Measurements from ENCODE around the gene TMEM106A. TPM values are rescaled to one million over a fixed set of nuclear protein-coding genes. Genes with fewer than 3 reads are reported as not detected.
A peak's percentile ranks its signal among the peaks of the same experiment; 100 is the strongest.
"Not testable (repeated sequence)": the region's sequence is repeated elsewhere in the genome, so short reads cannot be mapped to it uniquely, and the experiment has no call there.

Gene TMEM106A
- total RNA-seq: 25.0 TPM

- DNase-seq (ENCODE audit: low read depth in 2 of 3, low spot score in 2 of 3): peak; percentile 58 to 81 (median 80)
These were observed at the start of gene TMEM106A for GRCh38 chr17:43211480-43212402. TMEM106A (plus strand) TSS chr17:43211875; CDS start chr17:43213042, 1,167 bp downstream.

- DNase-seq (ENCODE audit: low read depth in 2 of 3, low spot score in 2 of 3): not testable (repeated sequence)
These were observed 45.7 kb upstream of the TMEM106A start for GRCh38 chr17:43165971-43166370.

- peak in 1 of 3 donors; percentile 39 for DNase-seq (ENCODE audit: low read depth in 2 of 3, low spot score in 2 of 3)
These were observed 42.0 kb upstream of the TMEM106A start for GRCh38 chr17:43169561-43170139.

- peak; percentile 73 to 97 (median 95) for DNase-seq (ENCODE audit: low read depth in 2 of 3, low spot score in 2 of 3)
These were observed 41.4 kb upstream of the TMEM106A start for GRCh38 chr17:43170140-43170765.

GRCh38 chr17:43170766-43171585 is 40.7 kb upstream of the TMEM106A start, which contains the start of gene NBR1:
NBR1 (plus strand) TSS chr17:43171214; CDS start chr17:43175800, 4,586 bp downstream.
- DNase-seq (ENCODE audit: low read depth in 2 of 3, low spot score in 2 of 3): peak; percentile 93 to 100 (median 99)

- peak in 2 of 3 donors; percentile 26 to 47 for DNase-seq (ENCODE audit: low read depth in 2 of 3, low spot score in 2 of 3)
These were observed 39.8 kb upstream of the TMEM106A start for GRCh38 chr17:43171586-43172487.

GRCh38 chr17:43175213-43176118 is 36.2 kb upstream of the TMEM106A start:
- DNase-seq (ENCODE audit: low read depth in 2 of 3, low spot score in 2 of 3): no peak

- DNase-seq (ENCODE audit: low read depth in 2 of 3, low spot score in 2 of 3): no peak
These were observed 35.5 kb upstream of the TMEM106A start for GRCh38 chr17:43176119-43176570.

GRCh38 chr17:43183921-43184320 is 27.8 kb upstream of the TMEM106A start:
- DNase-seq (ENCODE audit: low read depth in 2 of 3, low spot score in 2 of 3): no peak

- DNase-seq (ENCODE audit: low read depth in 2 of 3, low spot score in 2 of 3): not testable (repeated sequence)
These were observed 25.0 kb upstream of the TMEM106A start for GRCh38 chr17:43186656-43187055.

GRCh38 chr17:43193251-43193650 is 18.4 kb upstream of the TMEM106A start:
- DNase-seq (ENCODE audit: low read depth in 2 of 3, low spot score in 2 of 3): no peak

GRCh38 chr17:43199633-43200032 is 12.0 kb upstream of the TMEM106A start:
- DNase-seq (ENCODE audit: low read depth in 2 of 3, low spot score in 2 of 3): no peak

- DNase-seq (ENCODE audit: low read depth in 2 of 3, low spot score in 2 of 3): no peak
These were observed 11.5 kb upstream of the TMEM106A start for GRCh38 chr17:43200127-43200526.

GRCh38 chr17:43203013-43203412 is 8.7 kb upstream of the TMEM106A start:
- not testable (repeated sequence) for DNase-seq (ENCODE audit: low read depth in 2 of 3, low spot score in 2 of 3)

- no peak for DNase-seq (ENCODE audit: low read depth in 2 of 3, low spot score in 2 of 3)
These were observed 1.1 kb upstream of the TMEM106A start for GRCh38 chr17:43210576-43210975.

GRCh38 chr17:43211123-43211479 is 574 bp upstream of the TMEM106A start:
- DNase-seq (ENCODE audit: low read depth in 2 of 3, low spot score in 2 of 3): peak in 1 of 3 donors; percentile 4

GRCh38 chr17:43212641-43213490 is 1.2 kb downstream of the TMEM106A start:
- DNase-seq (ENCODE audit: low read depth in 2 of 3, low spot score in 2 of 3): peak in 2 of 3 donors; percentile 25 to 48
